Left ventricle myocardium superior (tissue), 1 donor: ENCODE results near the gene WNK2. TPM values are rescaled to one million over a fixed set of nuclear protein-coding genes. Genes with fewer than 3 reads are reported as not detected.
"Not testable (repeated sequence)": the region's sequence is repeated elsewhere in the genome, so short reads cannot be mapped to it uniquely, and the experiment has no call there.

Experiments
- ATAC-seq: fragments of 200-7000 bp; cut with Tn5 transposase; one replicate; pipeline ENCODE4 v1.9.1; 2020; ENCODE audit warnings: mild to moderate bottlenecking, moderate library complexity
- DNase-seq: peaks from one replicate; pipeline ENCODE4 v3.0.0-alpha.2; 2020
- intact Hi-C: fragments of 100-400 bp; cut with micrococcal nuclease; formaldehyde crosslinking; loops from one replicate; pipeline ENCODE4 v1.11.0; 2022
- total RNA-seq: library from RNA; stranded (reverse); fragmentation: NEBNext Ultra II Directional; extraction: Animal tissue kit (Norgen Biotek cat#: 25700); gene quantifications from one replicate; pipeline ENCODE4 v1.2.1, GENCODE V29; 2021
- donor health status: DM: no; HTN: yes; CAD: no; lungs with severe emphysema.

Gene WNK2
- total RNA-seq, 1 donor from 2014 or later, result 250 TPM

GRCh38 chr9:93246111-93246510 lies 62.2 kb downstream of the WNK2 start:
- intact Hi-C loops, result no loop called here
- peak; percentile 14 for ATAC-seq
- no peak for DNase-seq

- no peak for ATAC-seq
- intact Hi-C loops, result no loop called here
- peak; percentile 20 for DNase-seq
Observed at GRCh38 chr9:93246526-93246925, 62.6 kb downstream of the WNK2 start.

- ATAC-seq (no peak), DNase-seq (peak; percentile 22)
- intact Hi-C loops, result no loop called here
Observed at GRCh38 chr9:93247099-93247865, 63.3 kb downstream of the WNK2 start.

DNA sequence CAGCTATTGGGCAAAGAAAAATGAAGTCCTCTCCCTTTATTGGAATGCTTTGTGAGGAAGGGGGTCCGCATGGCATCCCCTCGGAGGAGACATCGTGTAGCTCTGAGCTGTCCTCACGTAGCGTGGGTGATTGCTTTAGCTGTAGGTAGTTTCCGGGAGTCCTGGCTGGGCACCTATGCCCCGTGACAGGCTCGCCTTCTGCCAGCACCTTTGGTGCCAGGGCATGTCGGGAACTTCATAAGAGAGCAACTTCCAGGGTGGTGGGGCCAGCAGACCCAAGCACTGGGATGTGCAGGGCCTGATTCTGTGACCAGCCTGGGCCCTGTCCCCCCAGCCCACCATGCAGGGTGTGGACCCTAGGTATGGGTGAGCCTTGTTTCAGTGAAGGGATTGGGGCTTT lies 64.0 kb downstream of the WNK2 start:
- peak; percentile 20 for ATAC-seq
- intact Hi-C loops, result no loop called here
- peak; percentile 44 for DNase-seq

GRCh38 chr9:93248386-93249040 lies 64.6 kb downstream of the WNK2 start:
- DNase-seq (peak; percentile 27), ATAC-seq (peak; percentile 38)

DNA sequence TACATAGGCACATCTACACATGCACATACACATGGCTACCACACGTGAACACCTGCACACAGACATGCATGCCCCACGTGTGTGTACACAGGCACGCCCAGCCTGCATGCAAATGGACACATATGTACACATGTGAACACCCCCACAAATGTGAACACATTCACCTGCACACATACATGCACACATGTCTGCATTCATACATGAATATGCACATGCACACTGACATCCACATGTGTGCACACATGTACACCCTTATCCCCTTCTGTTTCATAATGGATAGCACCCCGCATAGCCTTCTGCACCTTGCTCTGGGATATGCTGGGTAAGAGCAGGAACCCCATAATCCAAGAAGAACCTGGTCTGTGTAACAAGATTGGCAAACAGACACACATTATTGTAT lies 66.2 kb downstream of the WNK2 start:
- DNase-seq, result no peak
- no peak for ATAC-seq
- intact Hi-C loops, result no loop called here

More at GRCh38 chr9:93248386-93249040, 64.6 kb downstream of the WNK2 start:
- intact Hi-C loops, result no loop called here

DNA sequence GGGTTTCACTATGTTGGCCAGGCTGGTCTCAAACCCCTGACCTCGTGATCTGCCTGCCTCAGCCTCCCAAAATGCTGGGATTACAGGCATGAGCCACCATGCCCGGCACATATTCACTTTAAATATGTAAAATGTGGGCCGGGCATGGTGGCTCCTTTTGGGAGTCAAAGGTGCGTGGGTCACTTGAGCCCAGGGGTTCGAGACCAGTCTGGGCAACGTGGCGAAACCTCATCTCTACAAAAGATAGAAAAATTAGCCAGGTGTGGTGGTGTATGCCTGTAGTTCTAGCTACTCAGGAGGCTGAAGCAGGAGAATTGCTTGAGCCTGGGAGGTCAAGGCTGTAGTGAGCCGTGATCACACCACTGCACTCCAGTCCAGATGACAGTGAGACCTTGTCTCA lies 67.4 kb downstream of the WNK2 start:
- ATAC-seq, DNase-seq, intact Hi-C loops: not testable (repeated sequence)

DNA sequence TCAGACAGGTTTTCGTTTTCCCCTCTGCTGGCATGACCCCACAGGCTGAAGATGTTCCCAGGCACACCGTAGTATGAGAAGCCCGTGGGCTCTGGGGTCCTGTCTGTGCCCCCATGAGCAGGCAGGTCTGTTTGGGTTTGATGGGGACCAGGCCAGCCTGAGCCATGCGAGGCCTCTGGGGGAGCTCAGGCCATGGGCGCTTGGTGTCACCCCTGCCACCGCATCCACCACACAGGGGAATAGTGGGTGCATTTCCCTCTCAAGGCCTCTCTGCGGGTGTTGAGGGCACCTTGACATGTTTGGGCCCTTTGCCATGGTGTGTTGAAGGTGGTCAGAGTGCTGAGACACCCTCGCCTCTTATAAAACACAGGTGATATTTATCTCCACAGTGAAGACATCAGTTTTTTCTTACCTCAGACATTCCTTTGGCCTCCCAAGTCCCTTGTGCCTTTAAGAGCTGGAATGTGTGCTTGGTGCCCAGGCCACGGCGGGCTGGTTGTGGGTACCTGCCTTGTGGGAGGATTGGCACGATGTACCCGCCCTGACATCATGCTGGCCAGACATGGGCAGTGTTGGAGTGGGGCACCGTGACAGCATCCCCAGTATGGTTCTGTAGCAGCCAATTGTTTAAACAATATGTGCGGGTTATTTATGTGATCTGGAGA lies 68.3 kb downstream of the WNK2 start:
- intact Hi-C loops, result no loop called here
- peak; percentile 77 for ATAC-seq
- peak; percentile 61 for DNase-seq

GRCh38 chr9:93252781-93253530 lies 69.0 kb downstream of the WNK2 start:
- intact Hi-C loops, result no loop called here
- DNase-seq, result peak; percentile 27
- ATAC-seq, result no peak

- ATAC-seq (no peak), DNase-seq (no peak)
- intact Hi-C loops, result no loop called here
Observed at GRCh38 chr9:93253633-93254032, 69.7 kb downstream of the WNK2 start.

DNA sequence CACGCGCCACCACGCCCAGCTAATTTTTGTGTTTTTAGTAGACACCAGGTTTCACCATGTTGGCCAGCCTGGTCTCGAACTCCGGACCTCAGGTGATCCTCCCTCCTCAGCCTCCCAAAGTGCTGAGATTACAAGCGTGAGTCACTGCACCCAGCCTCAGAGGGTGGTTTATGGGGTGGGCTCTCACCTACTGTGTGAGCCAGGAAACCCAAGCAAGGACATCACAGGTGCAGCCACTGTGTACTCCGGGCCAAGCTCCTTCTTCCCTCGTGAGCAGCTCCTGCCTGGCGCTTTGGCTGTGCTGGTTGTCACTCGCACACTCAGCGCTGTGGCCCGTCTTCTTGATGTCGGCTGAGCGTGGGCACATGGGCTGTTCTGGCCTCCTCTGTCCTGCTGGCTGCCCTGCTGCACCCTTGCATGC lies 70.1 kb downstream of the WNK2 start:
- intact Hi-C loops, result no loop called here
- ATAC-seq (no peak), DNase-seq (no peak)

DNA sequence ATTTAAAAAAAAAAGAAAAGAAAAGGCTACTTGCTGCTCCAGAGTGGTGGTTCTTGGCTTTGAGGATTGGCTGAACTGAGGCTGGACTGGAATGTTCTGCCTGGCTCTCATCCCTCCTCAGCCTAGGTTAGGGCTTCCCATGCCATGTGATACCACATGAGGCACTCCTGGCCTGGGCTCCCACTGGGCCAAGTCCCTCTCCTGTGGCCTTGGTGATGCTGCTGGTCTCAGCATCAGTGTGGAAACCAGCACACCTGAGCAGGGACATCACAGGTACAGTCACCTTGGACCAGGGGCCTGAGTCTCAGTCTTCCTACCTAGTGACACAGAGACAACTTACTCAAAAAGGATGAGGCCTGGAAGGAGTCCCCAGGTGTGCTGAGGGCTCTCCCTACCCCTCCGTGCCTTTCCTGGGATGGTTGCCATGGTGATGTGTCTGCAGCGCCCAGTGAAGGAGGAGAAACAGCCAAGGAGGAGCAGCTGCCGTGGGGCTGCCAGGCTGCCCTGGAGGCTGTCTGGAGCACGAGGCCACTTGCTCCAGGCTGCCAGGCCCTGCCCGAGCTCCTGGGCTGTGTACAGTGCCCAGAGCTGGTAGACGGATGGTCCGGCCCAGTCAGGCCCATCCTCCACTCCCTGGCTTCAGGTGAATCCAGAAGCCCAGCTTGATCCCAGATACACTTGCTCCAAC lies 71.0 kb downstream of the WNK2 start:
- no peak for DNase-seq
- intact Hi-C loops, result no loop called here
- ATAC-seq, result no peak

- intact Hi-C loops, result no loop called here
- ATAC-seq, result no peak
- no peak for DNase-seq
Observed at GRCh38 chr9:93255494-93255867, 71.5 kb downstream of the WNK2 start.

GRCh38 chr9:93255994-93256877 lies 72.3 kb downstream of the WNK2 start:
- intact Hi-C loops, result no loop called here
- DNase-seq (no peak), ATAC-seq (no peak)

DNA sequence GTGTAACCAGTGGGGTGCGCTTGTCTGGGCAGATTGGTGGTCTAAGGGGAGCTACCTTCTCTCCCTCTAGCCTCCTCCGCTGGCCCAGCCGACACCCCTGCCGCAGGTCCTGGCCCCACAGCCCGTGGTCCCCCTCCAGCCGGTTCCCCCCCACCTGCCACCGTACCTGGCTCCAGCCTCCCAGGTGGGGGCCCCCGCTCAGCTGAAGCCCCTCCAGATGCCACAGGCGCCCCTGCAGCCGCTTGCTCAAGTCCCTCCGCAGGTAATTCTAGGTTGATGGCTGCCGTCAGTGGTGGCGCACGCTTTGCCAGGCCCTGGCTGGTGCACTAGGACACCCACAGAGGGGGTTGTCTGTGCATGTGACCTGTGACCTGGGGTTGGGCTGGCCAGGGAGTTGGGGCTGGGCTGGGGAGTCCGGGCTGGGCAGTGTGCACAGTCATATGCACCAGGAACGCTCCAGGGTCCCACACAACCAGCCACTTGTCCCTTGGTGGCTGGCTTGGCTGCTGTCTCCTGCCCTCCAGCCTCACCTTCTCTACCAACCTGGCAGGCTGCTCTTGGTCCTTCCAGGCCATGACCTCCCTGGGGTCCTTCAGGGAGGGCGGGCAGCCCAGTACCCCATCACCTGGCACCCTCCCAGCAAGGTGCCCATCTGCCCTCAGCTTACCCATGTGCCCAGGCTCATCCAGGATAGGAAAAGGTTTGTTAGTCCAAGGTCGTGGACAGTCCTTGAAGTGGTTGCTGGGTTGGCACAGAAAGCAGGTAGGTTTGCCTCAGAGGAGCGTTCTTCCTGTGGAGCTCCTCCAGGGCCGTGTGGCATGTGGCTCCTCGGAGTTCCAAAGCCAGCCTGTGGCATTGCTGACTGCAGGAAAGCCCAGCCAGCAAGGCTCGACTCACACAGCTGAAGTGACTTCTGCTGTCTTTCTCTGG lies 73.2 kb downstream of the WNK2 start:
- intact Hi-C loops, result no loop called here
- DNase-seq (no peak), ATAC-seq (no peak)

DNA sequence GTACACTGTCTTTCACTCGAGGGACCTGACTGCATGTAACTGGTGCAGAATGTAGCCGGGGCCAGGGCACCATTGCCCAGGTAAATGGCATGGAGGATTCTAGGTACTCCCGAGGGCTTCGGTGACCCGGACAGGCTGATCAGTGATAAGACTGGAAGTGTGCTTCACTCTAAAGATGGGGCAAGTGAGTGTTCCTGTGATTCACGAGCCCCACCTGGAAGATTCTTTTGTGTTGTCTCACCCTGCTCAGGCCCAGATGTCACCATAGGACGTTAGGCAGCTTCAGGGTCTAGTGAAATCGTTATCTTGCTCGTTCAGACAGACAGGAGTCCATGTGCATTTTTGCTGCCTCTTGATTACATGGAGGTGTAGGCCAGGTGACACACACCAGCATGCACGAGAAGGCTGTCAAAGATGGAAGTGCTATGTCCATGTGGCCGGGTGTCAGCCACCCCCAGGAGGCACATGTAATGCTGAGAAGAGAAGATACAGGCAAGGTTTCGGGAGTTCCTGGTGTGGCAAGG lies 73.9 kb downstream of the WNK2 start:
- ATAC-seq (no peak), DNase-seq (no peak)
- intact Hi-C loops, result no loop called here

GRCh38 chr9:93258419-93258817 lies 74.5 kb downstream of the WNK2 start:
- intact Hi-C loops, result no loop called here
- no peak for DNase-seq
- no peak for ATAC-seq
